GM18907 (cell line): Measurements from ENCODE around the gene NR2F1-AS1.
"Not testable (repeated sequence)": the region's sequence is repeated elsewhere in the genome, so short reads cannot be mapped to it uniquely, and the experiment has no call there.

ENCODE experiments used
- ATAC-seq: cut with Tn5 transposase; IDR thresholded peaks from one replicate; pipeline ENCODE4 v1.9.1; 2021; ENCODE audit warnings: mild to moderate bottlenecking, moderate library complexity; ENCODE audit not compliant: unreplicated experiment

The NR2F1-AS1 gene

DNA sequence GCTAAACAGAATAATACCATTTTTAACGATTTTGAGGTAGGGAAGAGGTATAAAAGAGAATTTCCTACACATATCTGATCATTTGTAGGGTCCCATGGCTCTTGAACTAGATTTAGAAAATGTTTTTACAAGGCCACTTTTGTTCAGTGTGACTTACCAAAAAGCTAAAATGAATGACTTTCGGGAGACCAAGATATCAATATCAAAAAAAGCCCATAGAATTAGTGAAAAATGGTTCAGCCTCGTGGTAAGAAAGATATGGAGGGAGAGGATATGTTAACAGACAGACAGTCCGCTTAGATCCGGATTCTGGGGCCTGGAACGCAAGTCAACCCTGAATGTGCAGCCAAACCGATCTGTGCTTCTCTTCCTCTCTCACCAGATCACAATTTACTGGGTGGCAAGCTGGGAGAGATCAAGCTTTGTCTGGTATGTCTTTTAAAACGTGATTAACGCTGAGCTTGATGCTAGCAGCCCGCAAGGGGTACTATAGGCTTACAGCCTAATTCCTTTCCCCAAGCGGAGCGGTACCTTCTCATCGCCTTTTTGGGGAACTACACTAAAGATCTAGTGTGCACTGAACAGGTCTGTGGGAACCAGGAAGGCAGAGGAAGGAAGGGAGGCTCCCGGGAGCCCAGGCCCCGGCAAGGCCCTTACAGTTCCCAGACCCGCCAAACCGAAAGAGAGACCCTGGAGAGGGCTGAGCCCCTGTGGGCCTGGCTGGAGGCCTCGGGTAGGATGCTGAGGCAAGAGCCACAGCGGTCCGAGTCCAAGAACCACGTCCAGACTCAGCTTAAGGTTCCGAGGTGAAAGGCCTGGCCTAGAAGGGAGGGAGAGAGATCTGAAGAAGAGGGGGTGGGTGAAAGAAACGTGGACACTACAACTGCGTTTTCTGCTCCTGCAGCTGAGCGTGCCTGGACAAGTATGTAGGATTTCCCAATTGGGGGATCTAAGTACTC, 2.9 kb downstream of the NR2F1-AS1 start:
- no peak for ATAC-seq

DNA sequence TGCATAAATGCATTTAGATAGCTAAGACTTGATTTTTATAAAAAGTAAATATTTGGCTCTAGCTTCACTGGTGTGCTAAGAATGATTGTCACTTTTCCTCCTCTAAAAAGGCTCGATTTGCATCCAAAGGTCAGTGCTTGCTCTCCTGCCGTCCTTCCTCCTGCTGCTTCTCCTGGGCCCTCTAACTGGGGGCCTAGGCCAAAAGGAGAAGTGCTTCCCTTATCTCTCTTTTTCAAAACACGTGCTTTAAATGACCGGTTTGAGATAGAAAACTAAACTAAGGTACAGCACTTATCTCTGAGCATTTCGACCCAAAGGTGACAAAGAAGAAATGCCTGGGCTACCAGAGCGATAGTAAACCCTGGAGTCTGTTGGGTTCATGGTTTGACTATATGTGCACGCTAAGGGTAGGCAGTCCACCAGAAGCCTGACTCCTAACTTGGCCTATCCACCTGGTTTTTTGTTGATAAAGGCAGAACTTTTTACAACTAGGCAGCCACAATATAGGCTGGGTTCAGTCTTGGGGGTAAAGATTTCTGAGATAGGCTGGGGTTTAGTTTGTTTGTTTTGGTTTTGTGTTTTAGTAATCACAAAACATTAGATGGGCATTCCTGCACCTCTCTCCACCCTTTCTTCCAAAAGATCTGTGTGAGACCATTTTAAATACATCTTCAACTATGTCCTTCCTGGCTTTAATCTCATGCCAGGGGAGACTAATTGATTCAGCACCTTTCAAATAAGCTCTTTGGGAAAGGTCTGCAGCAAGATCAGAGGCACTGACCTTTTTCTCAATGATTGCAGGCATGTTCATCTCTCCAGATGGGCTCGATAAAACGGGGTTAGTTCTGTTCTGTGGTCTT, 3.8 kb downstream of the NR2F1-AS1 start:
- ATAC-seq = no peak

DNA sequence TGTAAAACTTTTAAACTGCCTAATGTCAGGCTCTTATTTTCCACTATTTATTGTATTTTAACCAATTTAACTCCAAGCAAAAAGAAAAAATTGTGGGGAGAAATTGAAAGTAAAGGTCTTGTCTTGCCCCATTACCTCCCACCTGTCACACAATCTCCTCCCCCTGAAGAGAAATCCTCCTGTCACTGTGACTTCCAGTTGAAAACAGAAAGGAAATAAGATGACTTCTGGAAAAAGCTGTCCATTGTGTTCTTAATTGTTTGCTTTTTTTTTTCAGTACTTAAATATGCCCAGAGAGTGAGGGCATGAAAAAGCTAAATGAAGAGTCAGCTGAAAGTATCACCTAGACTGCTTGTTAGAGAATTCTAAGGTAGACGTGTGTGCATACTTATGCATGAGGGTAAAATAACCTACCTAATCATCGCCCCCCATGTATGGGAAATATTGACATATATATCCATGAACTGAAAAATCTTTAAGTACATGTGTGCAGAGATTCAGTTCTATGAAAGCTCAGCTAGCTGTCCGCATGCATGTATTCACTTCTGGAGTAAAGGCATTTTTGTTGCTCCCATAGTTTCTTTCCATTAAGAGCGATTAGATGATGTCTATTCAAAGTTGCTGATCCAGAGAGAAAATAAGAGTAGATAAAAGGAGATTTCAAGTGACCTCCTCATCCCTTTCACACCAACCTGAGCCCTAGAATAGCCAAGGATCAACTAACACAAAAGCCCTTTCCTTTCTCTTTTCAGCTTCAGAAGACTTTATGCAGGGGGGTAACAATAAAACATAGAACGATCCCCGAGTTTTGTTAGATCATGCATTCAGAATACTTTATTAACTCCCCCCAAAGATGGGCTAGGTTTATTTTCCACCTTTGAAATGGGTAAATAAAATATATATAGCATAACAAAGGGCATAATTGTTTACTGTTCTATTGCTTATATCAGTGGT, 5.3 kb downstream of the NR2F1-AS1 start:
- ATAC-seq = no peak

GRCh38 chr5:93574491-93575305, 6.3 kb downstream of the NR2F1-AS1 start:
- ATAC-seq = no peak

- no peak for ATAC-seq
These were observed 7.4 kb downstream of the NR2F1-AS1 start for GRCh38 chr5:93573354-93574351.

DNA sequence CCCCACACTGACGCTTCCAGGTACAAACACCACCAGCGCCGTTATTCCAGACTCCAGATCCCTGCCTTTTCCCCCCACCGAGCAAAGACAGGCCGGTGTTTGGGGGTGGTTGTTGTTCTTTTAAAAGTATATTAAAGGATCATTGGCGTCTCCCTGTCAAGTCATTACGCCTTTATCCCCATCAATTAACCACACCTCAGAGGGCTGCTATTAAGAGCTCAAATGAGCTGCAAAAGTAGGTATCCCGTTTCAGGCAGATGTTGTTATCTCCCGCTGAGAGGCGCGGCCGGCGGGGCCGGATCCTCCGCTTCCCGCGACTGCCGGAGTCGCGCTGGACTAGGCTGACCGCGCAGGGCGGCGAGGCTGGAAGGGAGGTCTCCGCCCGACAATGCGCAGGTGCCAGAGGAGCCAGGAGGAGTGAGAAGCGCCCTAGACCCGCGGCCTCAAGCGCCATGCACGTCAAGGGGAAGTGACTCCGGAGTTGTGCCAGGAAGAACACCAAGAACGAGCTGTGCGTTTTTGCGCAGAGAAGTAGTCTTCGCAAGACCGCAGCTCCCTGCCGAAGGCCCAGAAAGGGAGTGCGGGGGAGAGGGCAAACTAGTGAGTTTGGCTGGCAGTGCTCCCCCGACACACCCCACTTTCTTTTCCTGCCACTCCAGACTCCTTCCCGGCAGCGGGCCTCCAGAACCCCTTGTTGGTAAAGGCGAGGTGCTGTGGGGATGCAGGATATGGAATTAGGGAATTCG, 8.2 kb downstream of the NR2F1-AS1 start:
- ATAC-seq = no peak

- no peak for ATAC-seq
These were observed 8.9 kb downstream of the NR2F1-AS1 start for GRCh38 chr5:93572101-93572607.

DNA sequence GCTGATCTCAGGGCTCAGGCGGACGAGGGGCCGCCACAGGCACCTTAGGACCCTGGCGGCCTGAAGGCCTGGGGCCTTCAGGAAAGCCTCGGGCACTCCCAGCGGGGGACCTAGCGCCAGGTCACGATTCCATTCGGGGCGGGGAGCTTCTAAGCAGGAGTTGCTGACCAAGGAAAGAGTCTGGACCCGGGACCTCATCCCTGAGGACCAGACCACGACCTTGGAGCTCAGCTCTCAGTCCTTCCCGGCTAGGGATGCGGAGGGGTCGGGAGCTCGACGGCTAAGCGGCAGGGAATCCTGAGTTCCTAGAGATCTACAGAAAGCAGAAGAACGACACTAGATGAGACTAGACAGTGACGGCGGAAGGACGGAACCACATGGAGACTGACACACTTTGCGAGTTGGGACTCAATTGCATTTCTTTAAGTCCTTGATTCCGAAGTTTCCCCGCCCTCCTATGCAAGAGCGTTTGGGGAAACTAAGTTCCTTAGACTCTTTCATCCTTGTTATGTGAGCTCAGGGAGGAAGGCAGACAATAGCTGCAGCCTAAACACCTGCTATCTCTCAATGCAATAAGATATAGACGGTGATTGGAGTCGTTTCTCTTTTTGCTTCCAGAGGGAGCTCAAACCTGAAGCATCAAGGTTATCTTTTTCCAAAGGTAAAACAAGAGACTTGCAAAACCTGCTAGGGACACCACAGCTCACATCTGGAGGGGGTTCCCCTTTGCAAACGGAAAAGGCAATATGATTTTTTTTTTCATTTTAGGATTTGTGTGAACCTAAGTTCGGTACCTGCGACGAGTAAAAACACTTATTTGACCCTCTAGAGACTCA, 9.7 kb downstream of the NR2F1-AS1 start:
- ATAC-seq = no peak

DNA sequence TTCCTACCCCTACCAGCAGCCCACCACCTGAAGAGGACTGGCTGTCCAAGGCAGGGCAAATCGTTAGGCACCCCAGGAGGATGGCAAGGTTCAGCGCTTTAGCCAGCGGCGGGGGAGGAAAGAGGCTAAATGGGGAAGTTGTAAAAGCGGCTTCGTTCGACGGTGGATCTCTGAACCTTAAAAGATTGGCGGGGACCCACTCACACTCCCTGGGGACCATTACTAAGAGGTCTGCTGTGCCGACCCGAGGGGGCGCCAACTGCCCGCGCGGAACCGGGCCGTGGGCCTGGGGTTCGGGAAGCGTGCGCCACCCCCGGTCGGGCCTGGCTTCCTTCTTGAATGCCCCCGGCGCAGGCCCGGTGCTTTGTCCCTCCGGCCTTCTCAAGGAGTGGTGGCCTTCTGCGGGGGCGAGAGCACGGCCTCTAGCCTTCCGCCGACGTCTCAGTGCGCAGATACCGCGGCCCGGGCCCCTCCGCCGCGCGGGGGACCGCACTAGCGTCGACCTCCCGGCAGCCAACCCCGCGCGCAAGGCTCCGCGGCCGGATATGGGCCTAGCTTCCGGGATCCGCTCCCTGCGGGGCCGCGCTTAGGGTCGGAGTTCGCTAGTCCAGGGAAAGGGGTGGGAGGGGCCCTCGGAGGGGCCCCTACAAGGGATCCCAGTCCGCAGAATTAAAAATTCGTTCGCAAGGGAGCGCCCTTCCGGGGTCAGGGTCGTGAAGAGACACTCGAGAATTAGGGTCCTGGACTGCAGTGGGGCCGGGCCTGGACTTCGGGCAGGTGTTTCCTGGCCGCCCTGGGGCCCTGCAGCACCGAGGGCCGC, 10.5 kb downstream of the NR2F1-AS1 start:
- peak; percentile 62 for ATAC-seq

DNA sequence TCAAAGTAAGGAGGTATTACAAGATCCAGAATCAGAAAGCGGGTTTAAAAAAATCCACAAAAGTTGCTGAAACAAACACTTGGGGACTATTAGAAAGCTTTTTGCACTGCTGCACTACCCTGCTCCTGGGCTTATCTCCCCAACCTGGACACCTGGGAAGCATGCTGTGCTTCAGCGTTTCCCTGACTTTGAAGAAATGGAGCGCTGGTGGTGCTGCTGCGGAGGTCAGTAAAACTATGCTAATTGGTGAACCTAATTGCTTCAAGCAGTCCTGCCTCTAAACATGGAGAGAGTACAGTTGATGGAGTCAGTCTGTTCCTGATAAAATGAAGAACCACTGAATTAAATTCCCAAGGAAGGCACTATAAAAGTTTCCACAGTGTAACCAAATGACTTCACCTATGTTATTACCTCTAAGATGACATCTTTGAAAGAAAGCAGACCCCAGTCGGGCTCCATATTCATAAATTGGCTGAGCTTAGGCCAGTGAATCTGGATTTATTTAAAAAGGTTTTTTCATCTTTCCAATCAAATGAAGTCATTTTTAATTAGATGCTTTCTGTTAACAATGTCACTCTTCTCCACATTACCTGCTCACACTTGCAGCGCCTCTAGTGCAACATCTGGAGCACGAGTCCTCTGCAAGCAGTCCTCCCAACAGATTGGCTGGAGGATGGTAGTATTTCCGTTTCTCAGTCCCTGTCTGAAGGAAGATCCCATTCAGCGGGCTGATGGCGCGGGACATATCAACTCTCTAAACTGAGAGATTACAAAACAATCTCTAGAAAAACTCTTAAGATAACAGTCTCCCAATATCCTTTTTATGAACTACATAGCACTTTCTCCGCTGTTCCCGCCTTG, 11.5 kb downstream of the NR2F1-AS1 start:
- no peak for ATAC-seq

- no peak for ATAC-seq
These were observed 13.6 kb downstream of the NR2F1-AS1 start for GRCh38 chr5:93567424-93567823.

DNA sequence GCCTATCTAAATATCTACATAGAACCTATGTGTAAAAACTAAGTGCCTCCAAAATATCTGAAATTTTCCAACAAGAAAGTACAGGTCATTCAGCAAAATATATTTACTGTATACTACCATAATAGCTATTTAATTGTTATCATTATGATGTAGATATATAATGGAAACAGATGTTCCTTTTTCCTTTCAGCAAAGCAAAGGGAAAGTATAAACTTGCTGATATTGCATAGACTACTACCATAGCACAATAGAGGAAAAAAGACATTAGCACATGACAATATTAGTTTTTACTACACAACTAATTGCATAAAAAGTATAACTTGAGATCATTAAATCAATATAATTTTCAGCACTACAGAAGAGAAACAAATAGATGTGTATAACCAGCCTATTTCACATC, 14.9 kb downstream of the NR2F1-AS1 start:
- ATAC-seq = no peak

DNA sequence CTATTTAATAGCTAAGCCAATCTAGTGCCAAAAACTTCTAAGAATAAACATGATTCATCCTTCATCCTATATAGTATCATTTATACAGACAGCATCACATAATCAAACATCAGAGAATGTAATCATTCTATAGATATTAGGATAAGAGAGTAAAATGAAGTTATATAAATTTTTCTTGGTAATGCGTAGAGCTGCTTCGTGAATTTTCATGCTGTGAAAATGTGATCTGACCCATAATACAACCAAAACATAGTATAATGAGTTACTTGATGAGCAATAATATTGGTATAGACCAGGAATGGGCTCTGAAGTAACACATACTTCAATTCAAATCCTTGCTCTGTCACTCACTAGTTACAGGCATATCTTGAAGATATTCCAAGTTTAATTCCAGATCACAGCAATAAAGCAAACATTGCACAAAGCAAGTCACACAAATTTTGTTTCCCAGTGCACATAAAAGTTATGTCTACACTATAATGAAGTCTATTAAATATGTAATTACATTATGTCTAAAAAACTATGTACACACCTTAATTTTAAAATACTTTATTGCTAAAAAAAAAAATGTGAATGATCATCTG, 23.9 kb downstream of the NR2F1-AS1 start:
- no peak for ATAC-seq

GRCh38 chr5:93549594-93549993, 31.4 kb downstream of the NR2F1-AS1 start:
- ATAC-seq = not testable (repeated sequence)

GRCh38 chr5:93545872-93546271, 35.1 kb downstream of the NR2F1-AS1 start:
- ATAC-seq = no peak
